Measurements from ENCODE around the gene ACTL6B.

The ACTL6B gene

GRCh38 chr7:100687751-100688300 lies 31.6 kb upstream of the ACTL6B start:
- no peak overlapping the region for H3K9ac ChIP-seq (ENCODE audit: low read length)

DNA sequence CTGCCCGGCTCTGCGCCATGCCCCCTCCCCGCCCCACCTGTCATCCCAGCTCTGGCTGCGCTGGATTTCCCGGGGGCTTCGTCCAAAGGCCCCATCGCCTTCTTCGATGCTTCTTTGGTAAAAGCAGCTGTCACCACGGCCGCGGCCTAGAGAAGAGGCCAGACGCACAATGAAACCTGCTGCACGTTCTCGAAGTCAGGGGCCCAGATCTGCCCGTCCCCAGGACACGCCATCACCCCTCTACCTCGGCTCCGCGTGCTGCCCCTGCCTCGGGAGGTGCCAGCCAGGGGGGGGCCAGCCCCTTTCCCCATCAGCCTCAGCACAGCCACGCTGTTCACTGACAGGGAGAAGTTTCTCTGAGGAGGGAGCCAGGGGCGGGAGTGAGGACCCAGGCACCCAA lies 31.0 kb upstream of the ACTL6B start:
- H3K36me3 ChIP-seq (ENCODE audit: control insufficient read depth, insufficient read depth, low read length): peaks cover 44% of the 10 kb centered on the region
- H3K27me3 ChIP-seq (ENCODE audit: control insufficient read depth, insufficient read depth, low read length): no peaks in the 10 kb centered on the region
- no peak overlapping the region for H3K27ac ChIP-seq (ENCODE audit: low read depth, low read length)

More at GRCh38 chr7:100687751-100688300, 31.6 kb upstream of the ACTL6B start:
- no peak overlapping the region for H3K4me3 ChIP-seq (ENCODE audit: low read length)
- H3K36me3 ChIP-seq (ENCODE audit: control insufficient read depth, insufficient read depth, low read length): peaks cover 44% of the 10 kb centered on the region
- H3K27me3 ChIP-seq (ENCODE audit: control insufficient read depth, insufficient read depth, low read length): no peaks in the 10 kb centered on the region
- H3K27ac ChIP-seq (ENCODE audit: low read depth, low read length): no peak overlapping the region
- H3K4me1 ChIP-seq (ENCODE audit: control insufficient read depth, insufficient read depth, low read length): peaks cover 16% of the 10 kb centered on the region

GRCh38 chr7:100686822-100687211 lies 30.6 kb upstream of the ACTL6B start:
- Histone ChIP-seq H3K9ac (ENCODE audit: low read length) (no peak overlapping the region), H3K27ac (ENCODE audit: low read depth, low read length) (no peak overlapping the region), H3K4me1 (ENCODE audit: control insufficient read depth, insufficient read depth, low read length) (peaks cover 7% of the 10 kb centered on the region), H3K27me3 (ENCODE audit: control insufficient read depth, insufficient read depth, low read length) (no peaks in the 10 kb centered on the region), H3K4me3 (ENCODE audit: low read length) (no peak overlapping the region), H3K36me3 (ENCODE audit: control insufficient read depth, insufficient read depth, low read length) (peaks cover 49% of the 10 kb centered on the region)

More for the DNA sequence above, 31.0 kb upstream of the ACTL6B start:
- H3K4me3 ChIP-seq (ENCODE audit: low read length): no peak overlapping the region
- no peak overlapping the region for H3K9ac ChIP-seq (ENCODE audit: low read length)
- peaks cover 12% of the 10 kb centered on the region for H3K4me1 ChIP-seq (ENCODE audit: control insufficient read depth, insufficient read depth, low read length)

- H3K36me3 ChIP-seq (ENCODE audit: control insufficient read depth, insufficient read depth, low read length): peaks cover 53% of the 10 kb centered on the region
- no peak overlapping the region for H3K27ac ChIP-seq (ENCODE audit: low read depth, low read length)
- no peak overlapping the region for H3K4me3 ChIP-seq (ENCODE audit: low read length)
- H3K27me3 ChIP-seq (ENCODE audit: control insufficient read depth, insufficient read depth, low read length): no peaks in the 10 kb centered on the region
- H3K9ac ChIP-seq (ENCODE audit: low read length): no peak overlapping the region
- H3K4me1 ChIP-seq (ENCODE audit: control insufficient read depth, insufficient read depth, low read length): peaks cover 2% of the 10 kb centered on the region
These were observed 30.1 kb upstream of the ACTL6B start for GRCh38 chr7:100686201-100686821.

GRCh38 chr7:100685631-100686145 lies 29.4 kb upstream of the ACTL6B start:
- peaks cover 53% of the 10 kb centered on the region for H3K36me3 ChIP-seq (ENCODE audit: control insufficient read depth, insufficient read depth, low read length)
- no peak overlapping the region for H3K4me3 ChIP-seq (ENCODE audit: low read length)
- no peak overlapping the region for H3K9ac ChIP-seq (ENCODE audit: low read length)
- H3K4me1 ChIP-seq (ENCODE audit: control insufficient read depth, insufficient read depth, low read length): no peaks in the 10 kb centered on the region
- no peak overlapping the region for H3K27ac ChIP-seq (ENCODE audit: low read depth, low read length)
- H3K27me3 ChIP-seq (ENCODE audit: control insufficient read depth, insufficient read depth, low read length): no peaks in the 10 kb centered on the region

DNA sequence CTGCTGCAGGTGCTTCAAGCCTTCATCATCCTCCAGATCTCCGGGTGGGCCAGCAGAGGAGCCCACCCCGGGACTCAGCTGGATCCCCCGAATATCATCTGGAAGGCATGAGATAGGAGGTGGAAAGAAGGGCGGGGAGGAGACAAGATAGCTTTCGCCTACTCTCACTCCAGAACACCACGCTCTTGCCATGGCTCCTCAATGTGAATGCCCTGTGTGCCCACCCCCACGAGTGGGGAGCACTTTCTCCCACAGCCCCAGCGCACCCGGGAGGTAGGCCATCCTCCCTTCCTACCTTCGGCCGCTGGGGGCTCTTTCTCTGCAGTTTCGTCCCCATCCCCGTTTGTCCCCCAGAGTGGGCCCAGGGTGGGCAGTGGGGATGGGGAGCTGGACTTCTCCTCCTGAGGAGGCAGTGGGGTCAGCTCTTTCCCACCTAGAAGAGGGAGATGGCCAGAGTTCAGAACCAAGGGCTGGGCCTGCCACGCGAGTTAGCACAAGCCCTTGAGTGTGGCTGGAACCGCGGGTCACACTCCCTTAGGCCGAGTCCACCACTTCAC lies 28.9 kb upstream of the ACTL6B start:
- H3K4me3 ChIP-seq (ENCODE audit: low read length): no peak overlapping the region
- no peak overlapping the region for H3K27ac ChIP-seq (ENCODE audit: low read depth, low read length)
- no peaks in the 10 kb centered on the region for H3K4me1 ChIP-seq (ENCODE audit: control insufficient read depth, insufficient read depth, low read length)
- H3K27me3 ChIP-seq (ENCODE audit: control insufficient read depth, insufficient read depth, low read length): no peaks in the 10 kb centered on the region
- H3K9ac ChIP-seq (ENCODE audit: low read length): no peak overlapping the region
- H3K36me3 ChIP-seq (ENCODE audit: control insufficient read depth, insufficient read depth, low read length): peaks cover 53% of the 10 kb centered on the region

DNA sequence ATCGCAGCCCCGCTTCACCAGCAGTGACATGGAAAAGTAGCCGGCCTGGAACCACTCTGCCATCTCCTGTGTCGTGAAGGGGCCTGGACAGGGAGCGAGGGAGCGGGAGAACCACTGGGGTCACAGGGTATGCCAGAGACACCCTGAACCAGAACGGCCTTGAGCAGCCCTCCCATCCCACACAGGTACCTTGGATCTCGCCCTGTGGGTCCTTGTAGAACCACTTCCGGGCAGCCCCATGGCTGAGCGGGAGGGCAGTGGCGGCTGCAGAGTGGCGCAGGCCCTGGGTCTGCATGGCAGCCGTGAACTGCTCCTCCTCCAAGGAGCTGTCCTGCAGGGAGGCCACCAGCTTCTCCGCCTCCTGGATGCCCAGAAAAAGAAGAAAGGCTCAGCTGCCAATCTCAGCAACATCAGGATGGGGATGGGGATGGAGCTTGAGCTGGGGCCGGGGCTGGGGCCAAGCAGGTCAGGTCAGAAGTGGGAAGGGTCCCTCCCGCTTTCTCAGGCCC lies 28.3 kb upstream of the ACTL6B start:
- Histone ChIP-seq H3K9ac (ENCODE audit: low read length) (no peak overlapping the region), H3K27ac (ENCODE audit: low read depth, low read length) (no peak overlapping the region), H3K36me3 (ENCODE audit: control insufficient read depth, insufficient read depth, low read length) (peaks cover 54% of the 10 kb centered on the region), H3K4me1 (ENCODE audit: control insufficient read depth, insufficient read depth, low read length) (no peaks in the 10 kb centered on the region), H3K4me3 (ENCODE audit: low read length) (no peak overlapping the region), H3K27me3 (ENCODE audit: control insufficient read depth, insufficient read depth, low read length) (no peaks in the 10 kb centered on the region)

- H3K27ac ChIP-seq (ENCODE audit: low read depth, low read length): no peak overlapping the region
- H3K27me3 ChIP-seq (ENCODE audit: control insufficient read depth, insufficient read depth, low read length): no peaks in the 10 kb centered on the region
- H3K4me1 ChIP-seq (ENCODE audit: control insufficient read depth, insufficient read depth, low read length): no peaks in the 10 kb centered on the region
- no peak overlapping the region for H3K4me3 ChIP-seq (ENCODE audit: low read length)
- peaks cover 59% of the 10 kb centered on the region for H3K36me3 ChIP-seq (ENCODE audit: control insufficient read depth, insufficient read depth, low read length)
- H3K9ac ChIP-seq (ENCODE audit: low read length): no peak overlapping the region
These were observed 27.6 kb upstream of the ACTL6B start for GRCh38 chr7:100683659-100684533.

DNA sequence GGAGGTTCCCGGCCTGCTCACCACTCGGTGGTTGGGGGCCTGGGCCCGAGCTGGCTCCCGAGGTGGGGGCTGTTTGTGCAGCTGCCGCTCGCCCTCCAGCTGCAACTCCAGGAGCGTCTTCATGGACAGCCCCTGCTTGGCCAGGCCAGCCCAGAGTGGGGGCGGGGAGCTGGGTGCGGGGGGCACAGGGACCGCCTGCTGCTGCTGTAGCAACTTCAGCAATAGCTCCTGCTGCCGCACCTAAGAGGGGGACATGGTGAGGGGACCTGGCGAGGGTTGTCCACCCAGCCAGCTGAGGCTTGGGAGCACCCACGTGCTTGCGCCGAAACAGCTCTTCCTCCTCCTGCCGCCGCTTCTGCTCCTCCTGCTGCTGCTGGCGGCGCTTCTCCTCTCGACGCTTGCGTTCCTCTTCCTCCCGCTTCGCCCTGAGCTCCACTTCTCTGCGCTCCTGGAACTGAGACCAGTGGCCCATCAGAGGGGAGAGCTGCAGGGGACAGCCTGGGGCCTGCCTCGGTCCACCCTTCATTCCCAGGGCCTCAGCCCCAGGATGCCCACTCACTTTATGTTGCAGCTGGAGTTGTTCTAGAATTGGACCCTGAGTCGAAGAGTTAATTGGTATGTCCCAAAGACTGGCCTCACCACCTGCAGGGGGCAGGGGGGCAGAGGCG lies 26.9 kb upstream of the ACTL6B start:
- no peaks in the 10 kb centered on the region for H3K4me1 ChIP-seq (ENCODE audit: control insufficient read depth, insufficient read depth, low read length)
- no peak overlapping the region for H3K27ac ChIP-seq (ENCODE audit: low read depth, low read length)
- H3K36me3 ChIP-seq (ENCODE audit: control insufficient read depth, insufficient read depth, low read length): peaks cover 61% of the 10 kb centered on the region
- H3K27me3 ChIP-seq (ENCODE audit: control insufficient read depth, insufficient read depth, low read length): no peaks in the 10 kb centered on the region
- H3K4me3 ChIP-seq (ENCODE audit: low read length): no peak overlapping the region
- no peak overlapping the region for H3K9ac ChIP-seq (ENCODE audit: low read length)

GRCh38 chr7:100682228-100682741 lies 26.0 kb upstream of the ACTL6B start:
- Histone ChIP-seq H3K36me3 (ENCODE audit: control insufficient read depth, insufficient read depth, low read length) (peaks cover 64% of the 10 kb centered on the region), H3K4me3 (ENCODE audit: low read length) (no peak overlapping the region), H3K27me3 (ENCODE audit: control insufficient read depth, insufficient read depth, low read length) (no peaks in the 10 kb centered on the region), H3K27ac (ENCODE audit: low read depth, low read length) (no peak overlapping the region), H3K9ac (ENCODE audit: low read length) (no peak overlapping the region), H3K4me1 (ENCODE audit: control insufficient read depth, insufficient read depth, low read length) (no peaks in the 10 kb centered on the region)

DNA sequence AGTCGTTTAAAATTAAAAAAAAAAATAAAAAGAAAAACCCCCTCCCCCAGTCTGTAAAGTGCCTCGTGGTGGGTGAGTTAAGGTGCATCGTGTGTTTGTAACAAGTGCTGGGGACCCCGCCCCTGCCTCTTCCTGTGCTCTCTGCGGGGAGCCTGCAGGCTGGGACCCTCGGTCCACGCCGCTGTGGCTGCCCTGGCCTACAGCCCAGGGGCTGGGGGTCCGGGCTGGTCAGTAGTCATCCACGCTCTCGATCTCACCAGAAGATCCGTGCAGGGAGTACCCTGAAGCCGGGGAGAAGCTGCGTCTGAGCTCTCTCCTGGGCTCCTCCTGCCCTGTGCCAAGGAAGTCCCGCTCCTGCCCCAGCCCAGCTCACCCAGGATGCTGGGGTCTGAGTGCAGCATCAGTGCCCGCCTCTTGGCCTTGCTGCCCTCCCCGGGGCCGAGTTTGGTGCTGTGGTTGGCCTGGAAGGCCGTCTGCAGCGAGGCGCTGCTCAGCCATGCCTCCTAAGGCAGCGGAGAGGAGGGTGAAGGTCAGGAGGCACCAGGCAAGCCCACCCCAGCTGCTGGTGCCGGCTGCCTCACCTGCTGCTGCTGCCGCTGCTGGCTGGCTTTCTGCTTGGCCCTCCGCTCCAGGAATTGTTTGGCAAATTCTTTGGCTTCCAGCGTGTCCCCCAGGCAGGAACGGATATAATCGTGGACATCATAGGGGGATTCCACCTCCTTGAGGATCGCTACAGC lies 25.4 kb upstream of the ACTL6B start:
- peaks cover 65% of the 10 kb centered on the region for H3K36me3 ChIP-seq (ENCODE audit: control insufficient read depth, insufficient read depth, low read length)
- no peak overlapping the region for H3K4me3 ChIP-seq (ENCODE audit: low read length)
- no peaks in the 10 kb centered on the region for H3K27me3 ChIP-seq (ENCODE audit: control insufficient read depth, insufficient read depth, low read length)
- no peak overlapping the region for H3K27ac ChIP-seq (ENCODE audit: low read depth, low read length)
- no peak overlapping the region for H3K9ac ChIP-seq (ENCODE audit: low read length)
- H3K4me1 ChIP-seq (ENCODE audit: control insufficient read depth, insufficient read depth, low read length): no peaks in the 10 kb centered on the region

Measured in rectal smooth muscle tissue (tissue), 1 donor.